Measurements from ENCODE around the gene CDH11. TPM values are rescaled to one million over a fixed set of nuclear protein-coding genes. Genes with fewer than 3 reads are reported as not detected.

The CDH11 gene
- total and polyA plus RNA-seq, 2 experiments from 2014 or later, result 3.5 to 19.6 TPM

GRCh38 chr16:65068151-65068740 is 53.6 kb downstream of the CDH11 start:
- H3K27ac Mint-ChIP-seq, result peak overlapping the region; percentile 22
- TF ChIP-seq, protein P1, sequence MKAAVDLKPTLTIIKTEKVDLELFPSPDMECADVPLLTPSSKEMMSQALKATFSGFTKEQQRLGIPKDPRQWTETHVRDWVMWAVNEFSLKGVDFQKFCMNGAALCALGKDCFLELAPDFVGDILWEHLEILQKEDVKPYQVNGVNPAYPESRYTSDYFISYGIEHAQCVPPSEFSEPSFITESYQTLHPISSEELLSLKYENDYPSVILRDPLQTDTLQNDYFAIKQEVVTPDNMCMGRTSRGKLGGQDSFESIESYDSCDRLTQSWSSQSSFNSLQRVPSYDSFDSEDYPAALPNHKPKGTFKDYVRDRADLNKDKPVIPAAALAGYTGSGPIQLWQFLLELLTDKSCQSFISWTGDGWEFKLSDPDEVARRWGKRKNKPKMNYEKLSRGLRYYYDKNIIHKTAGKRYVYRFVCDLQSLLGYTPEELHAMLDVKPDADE (IDR thresholded peaks at IDR 0.05), result no peak
- TF ChIP-seq, protein P2, sequence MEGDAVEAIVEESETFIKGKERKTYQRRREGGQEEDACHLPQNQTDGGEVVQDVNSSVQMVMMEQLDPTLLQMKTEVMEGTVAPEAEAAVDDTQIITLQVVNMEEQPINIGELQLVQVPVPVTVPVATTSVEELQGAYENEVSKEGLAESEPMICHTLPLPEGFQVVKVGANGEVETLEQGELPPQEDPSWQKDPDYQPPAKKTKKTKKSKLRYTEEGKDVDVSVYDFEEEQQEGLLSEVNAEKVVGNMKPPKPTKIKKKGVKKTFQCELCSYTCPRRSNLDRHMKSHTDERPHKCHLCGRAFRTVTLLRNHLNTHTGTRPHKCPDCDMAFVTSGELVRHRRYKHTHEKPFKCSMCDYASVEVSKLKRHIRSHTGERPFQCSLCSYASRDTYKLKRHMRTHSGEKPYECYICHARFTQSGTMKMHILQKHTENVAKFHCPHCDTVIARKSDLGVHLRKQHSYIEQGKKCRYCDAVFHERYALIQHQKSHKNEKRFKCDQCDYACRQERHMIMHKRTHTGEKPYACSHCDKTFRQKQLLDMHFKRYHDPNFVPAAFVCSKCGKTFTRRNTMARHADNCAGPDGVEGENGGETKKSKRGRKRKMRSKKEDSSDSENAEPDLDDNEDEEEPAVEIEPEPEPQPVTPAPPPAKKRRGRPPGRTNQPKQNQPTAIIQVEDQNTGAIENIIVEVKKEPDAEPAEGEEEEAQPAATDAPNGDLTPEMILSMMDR (conservative IDR thresholded peaks at IDR 0.05; ENCODE audit: low read depth in 2 of 2), result peak; percentile 18 to 41; a peak in 3 of 4 replicates
- Histone ChIP-seq H3K27me3 (ENCODE audit: insufficient read depth) (no peaks in the 10 kb centered on the region), H3K36me3 (ENCODE audit: insufficient read depth) (no peaks in the 10 kb centered on the region), H3K4me1 (ENCODE audit: insufficient read depth) (0 out of 2 replicates have a peak, but pooled peaks cover 5% of the 10 kb centered on the region), H4K20me1 (replicated peaks; ENCODE audit: insufficient read depth) (no peaks in the 10 kb centered on the region), H2AFZ (no peak overlapping the region), H3F3A (replicated peaks; ENCODE audit: low read depth) (no peaks in the 10 kb centered on the region), H3K9me2 (ENCODE audit: insufficient read depth) (no peaks in the 10 kb centered on the region), H3K4me2 (no peak overlapping the region), H3K27ac (ENCODE audit: low read depth) (no peak overlapping the region), H3K79me2 (replicated peaks; ENCODE audit: insufficient read depth) (no peaks in the 10 kb centered on the region), H3K4me3 (no peak overlapping the region)
- no peaks in the 10 kb centered on the region for H3K36me3 Mint-ChIP-seq (ENCODE audit: low read depth)
- H3K9me3 Mint-ChIP-seq, result no peaks in the 10 kb centered on the region; the same call in 2 of the 3 replicates
- ATAC-seq (peak; percentile 75), DNase-seq (ENCODE audit: low spot score) (peak; percentile 57)
- H3K4me1 Mint-ChIP-seq, result peaks cover 16% of the 10 kb centered on the region
- no peaks in the 10 kb centered on the region for H3K27me3 Mint-ChIP-seq (ENCODE audit: insufficient read depth, low read depth, poor library complexity)
- no peak overlapping the region for H3K4me3 Mint-ChIP-seq

DNA sequence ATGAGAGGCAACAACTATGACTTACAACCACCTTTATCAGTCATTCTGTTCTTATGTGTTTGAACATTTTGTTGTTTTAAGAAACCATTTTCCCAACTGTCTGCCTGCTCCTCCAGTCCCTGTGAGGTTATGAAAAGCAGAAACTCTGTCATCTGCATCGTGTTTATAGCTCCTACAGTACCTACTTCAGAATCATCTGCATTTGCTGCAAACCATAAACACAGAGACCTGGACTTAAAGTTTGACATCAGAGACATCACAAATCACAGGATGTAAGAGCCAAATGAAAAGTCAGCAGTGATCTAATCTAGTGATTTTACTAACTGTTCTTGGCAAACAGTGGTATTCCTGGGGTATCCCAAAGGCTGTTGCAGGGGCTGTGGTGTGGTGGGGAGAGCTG is 55.2 kb downstream of the CDH11 start:
- H3K9me3 Mint-ChIP-seq, result no peaks in the 10 kb centered on the region; the same call in 2 of the 3 replicates
- no peaks in the 10 kb centered on the region for H3K9me2 ChIP-seq (ENCODE audit: insufficient read depth)
- no peaks in the 10 kb centered on the region for H3K27me3 ChIP-seq (ENCODE audit: insufficient read depth)
- no peaks in the 10 kb centered on the region for H3K79me2 ChIP-seq (replicated peaks; ENCODE audit: insufficient read depth)
- H3K4me2 ChIP-seq, result no peak overlapping the region
- no peak overlapping the region for H3K4me3 Mint-ChIP-seq
- H3K36me3 ChIP-seq (ENCODE audit: insufficient read depth), result no peaks in the 10 kb centered on the region
- no peaks in the 10 kb centered on the region for H3K36me3 Mint-ChIP-seq (ENCODE audit: low read depth)
- H3K4me1 ChIP-seq (ENCODE audit: insufficient read depth), result 0 out of 2 replicates have a peak, but pooled peaks cover 5% of the 10 kb centered on the region
- H4K20me1 ChIP-seq (replicated peaks; ENCODE audit: insufficient read depth), result no peaks in the 10 kb centered on the region
- H3K27me3 Mint-ChIP-seq (ENCODE audit: insufficient read depth, low read depth, poor library complexity), result no peaks in the 10 kb centered on the region
- ATAC-seq (no peak), DNase-seq (ENCODE audit: low spot score) (no peak)
- no peak overlapping the region for H3K4me3 ChIP-seq
- no peaks in the 10 kb centered on the region for H3F3A ChIP-seq (replicated peaks; ENCODE audit: low read depth)
- H3K4me1 Mint-ChIP-seq, result peaks cover 16% of the 10 kb centered on the region
- H3K27ac ChIP-seq (ENCODE audit: low read depth), result no peak overlapping the region
- no peak overlapping the region for H2AFZ ChIP-seq
- no peak overlapping the region for H3K27ac Mint-ChIP-seq
- TF ChIP-seq ZNF331 (CRISPR knock-in tag; IDR thresholded peaks at IDR 0.05; ENCODE audit: low read depth) (no peak), EZH2 (IDR thresholded peaks at IDR 0.05; ENCODE audit: low read depth, unreplicated experiment) (no peak), STAT1 (IDR thresholded peaks at IDR 0.05; ENCODE audit: unreplicated experiment) (no peak), EZH2phosphoT487 (IDR thresholded peaks at IDR 0.05; ENCODE audit: unreplicated experiment) (no peak), JUNB (IDR thresholded peaks at IDR 0.05; ENCODE audit: unreplicated experiment) (no peak), POLR2AphosphoS5 (IDR thresholded peaks at IDR 0.05; ENCODE audit: low read depth) (no peak), NANOG (IDR thresholded peaks at IDR 0.05; ENCODE audit: borderline replicate concordance) (no peak)
- TF ChIP-seq, protein P3, sequence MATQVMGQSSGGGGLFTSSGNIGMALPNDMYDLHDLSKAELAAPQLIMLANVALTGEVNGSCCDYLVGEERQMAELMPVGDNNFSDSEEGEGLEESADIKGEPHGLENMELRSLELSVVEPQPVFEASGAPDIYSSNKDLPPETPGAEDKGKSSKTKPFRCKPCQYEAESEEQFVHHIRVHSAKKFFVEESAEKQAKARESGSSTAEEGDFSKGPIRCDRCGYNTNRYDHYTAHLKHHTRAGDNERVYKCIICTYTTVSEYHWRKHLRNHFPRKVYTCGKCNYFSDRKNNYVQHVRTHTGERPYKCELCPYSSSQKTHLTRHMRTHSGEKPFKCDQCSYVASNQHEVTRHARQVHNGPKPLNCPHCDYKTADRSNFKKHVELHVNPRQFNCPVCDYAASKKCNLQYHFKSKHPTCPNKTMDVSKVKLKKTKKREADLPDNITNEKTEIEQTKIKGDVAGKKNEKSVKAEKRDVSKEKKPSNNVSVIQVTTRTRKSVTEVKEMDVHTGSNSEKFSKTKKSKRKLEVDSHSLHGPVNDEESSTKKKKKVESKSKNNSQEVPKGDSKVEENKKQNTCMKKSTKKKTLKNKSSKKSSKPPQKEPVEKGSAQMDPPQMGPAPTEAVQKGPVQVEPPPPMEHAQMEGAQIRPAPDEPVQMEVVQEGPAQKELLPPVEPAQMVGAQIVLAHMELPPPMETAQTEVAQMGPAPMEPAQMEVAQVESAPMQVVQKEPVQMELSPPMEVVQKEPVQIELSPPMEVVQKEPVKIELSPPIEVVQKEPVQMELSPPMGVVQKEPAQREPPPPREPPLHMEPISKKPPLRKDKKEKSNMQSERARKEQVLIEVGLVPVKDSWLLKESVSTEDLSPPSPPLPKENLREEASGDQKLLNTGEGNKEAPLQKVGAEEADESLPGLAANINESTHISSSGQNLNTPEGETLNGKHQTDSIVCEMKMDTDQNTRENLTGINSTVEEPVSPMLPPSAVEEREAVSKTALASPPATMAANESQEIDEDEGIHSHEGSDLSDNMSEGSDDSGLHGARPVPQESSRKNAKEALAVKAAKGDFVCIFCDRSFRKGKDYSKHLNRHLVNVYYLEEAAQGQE (IDR thresholded peaks at IDR 0.05; ENCODE audit: unreplicated experiment), result no peak
